ENCODE results near the gene SLC34A1.
"Not testable (repeated sequence)": the region's sequence is repeated elsewhere in the genome, so short reads cannot be mapped to it uniquely, and the experiment has no call there.

The SLC34A1 gene

DNA sequence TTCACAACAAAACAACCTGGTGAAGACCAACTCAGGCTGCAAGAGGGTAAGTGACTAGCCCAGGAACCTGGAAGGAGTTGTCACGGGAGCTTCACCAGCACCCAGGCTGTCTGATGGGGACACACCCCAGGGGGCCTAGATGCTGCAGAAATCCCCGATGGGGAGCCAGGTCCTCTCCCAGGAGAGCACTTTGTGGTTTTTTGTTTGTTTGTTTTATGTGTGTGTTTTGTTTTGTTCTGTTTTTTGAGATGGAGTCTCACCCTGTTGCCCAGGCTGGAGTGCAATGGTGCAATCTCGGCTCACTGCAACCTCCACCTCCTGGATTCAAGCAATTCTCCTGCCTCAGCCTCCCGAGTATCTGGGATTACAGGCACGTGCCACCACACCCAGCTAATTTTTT, 8.7 kb upstream of the SLC34A1 start:
- CTCF ChIA-PET = interaction anchor here (1.3 kb wide), 1 partner anchor 126 kb away, joined by 3 read pairs; no protein-coding TSS in a partner anchor
- POLR2A ChIA-PET; H3K36me3 ChIP-seq (ENCODE audit: control insufficient read depth in 2 of 2, insufficient read depth in 1 of 2, low read length in 2 of 2); H3K27ac ChIP-seq (ENCODE audit: extremely low read depth, low read depth, low read length); H3K4me1 ChIP-seq (ENCODE audit: control insufficient read depth, insufficient read depth, low read length); H3K9me3 ChIP-seq (ENCODE audit: control insufficient read depth, insufficient read depth, low read depth, low read length); H3K4me3 ChIP-seq (ENCODE audit: low read depth, low read length): not testable (repeated sequence)
- TF ChIP-seq GLIS1 (tag by site-specific recombination; IDR thresholded peaks at IDR 0.05) (peak; percentile 97), ZNF423 (tag by site-specific recombination; IDR thresholded peaks at IDR 0.05) (0 out of 2 replicates have a peak, but pooled peaks have one; percentile 33), ZIC2 (tag by site-specific recombination; IDR thresholded peaks at IDR 0.05) (peak; percentile 71)
- TF ChIP-seq, protein P1, sequence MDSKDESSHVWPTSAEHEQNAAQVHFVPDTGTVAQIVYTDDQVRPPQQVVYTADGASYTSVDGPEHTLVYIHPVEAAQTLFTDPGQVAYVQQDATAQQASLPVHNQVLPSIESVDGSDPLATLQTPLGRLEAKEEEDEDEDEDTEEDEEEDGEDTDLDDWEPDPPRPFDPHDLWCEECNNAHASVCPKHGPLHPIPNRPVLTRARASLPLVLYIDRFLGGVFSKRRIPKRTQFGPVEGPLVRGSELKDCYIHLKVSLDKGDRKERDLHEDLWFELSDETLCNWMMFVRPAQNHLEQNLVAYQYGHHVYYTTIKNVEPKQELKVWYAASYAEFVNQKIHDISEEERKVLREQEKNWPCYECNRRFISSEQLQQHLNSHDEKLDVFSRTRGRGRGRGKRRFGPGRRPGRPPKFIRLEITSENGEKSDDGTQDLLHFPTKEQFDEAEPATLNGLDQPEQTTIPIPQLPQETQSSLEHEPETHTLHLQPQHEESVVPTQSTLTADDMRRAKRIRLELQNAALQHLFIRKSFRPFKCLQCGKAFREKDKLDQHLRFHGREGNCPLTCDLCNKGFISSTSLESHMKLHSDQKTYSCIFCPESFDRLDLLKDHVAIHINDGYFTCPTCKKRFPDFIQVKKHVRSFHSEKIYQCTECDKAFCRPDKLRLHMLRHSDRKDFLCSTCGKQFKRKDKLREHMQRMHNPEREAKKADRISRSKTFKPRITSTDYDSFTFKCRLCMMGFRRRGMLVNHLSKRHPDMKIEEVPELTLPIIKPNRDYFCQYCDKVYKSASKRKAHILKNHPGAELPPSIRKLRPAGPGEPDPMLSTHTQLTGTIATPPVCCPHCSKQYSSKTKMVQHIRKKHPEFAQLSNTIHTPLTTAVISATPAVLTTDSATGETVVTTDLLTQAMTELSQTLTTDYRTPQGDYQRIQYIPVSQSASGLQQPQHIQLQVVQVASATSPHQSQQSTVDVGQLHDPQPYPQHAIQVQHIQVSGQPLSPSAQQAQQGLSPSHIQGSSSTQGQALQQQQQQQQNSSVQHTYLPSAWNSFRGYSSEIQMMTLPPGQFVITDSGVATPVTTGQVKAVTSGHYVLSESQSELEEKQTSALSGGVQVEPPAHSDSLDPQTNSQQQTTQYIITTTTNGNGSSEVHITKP (tag by site-specific recombination; IDR thresholded peaks at IDR 0.05) = peak; percentile 59

DNA sequence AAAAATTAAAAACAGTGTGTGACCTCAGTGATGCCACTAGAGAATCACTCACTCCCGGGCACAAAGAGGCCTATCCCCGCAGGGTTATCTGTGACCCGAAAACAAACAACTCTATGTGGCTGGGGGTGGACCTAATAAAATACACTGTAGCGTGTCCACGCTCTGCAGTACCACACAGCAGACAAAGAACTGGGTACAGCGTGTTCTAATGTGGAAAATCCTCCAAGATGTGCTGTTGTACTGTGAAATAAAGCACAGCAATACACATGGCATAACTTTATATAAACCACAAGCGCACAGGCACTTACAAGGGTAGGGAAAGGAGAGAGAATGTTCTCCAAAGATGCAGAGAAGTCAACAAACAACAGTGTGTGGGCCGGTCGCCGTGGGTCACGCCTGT, 8.1 kb upstream of the SLC34A1 start:
- Histone ChIP-seq H3K36me3 (ENCODE audit: control insufficient read depth in 2 of 2, insufficient read depth in 1 of 2, low read length in 2 of 2) (peaks cover 0 to 5% of the 10 kb centered on the region in 2 experiments; a peak in 1 of 3 replicates), H3K9me3 (ENCODE audit: control insufficient read depth, insufficient read depth, low read depth, low read length) (no peaks in the 10 kb centered on the region), H3K27ac (ENCODE audit: extremely low read depth, low read depth, low read length) (no peak overlapping the region), H3K4me1 (ENCODE audit: control insufficient read depth, insufficient read depth, low read length) (peaks cover 8% of the 10 kb centered on the region; the same call in 1 of the 2 replicates), H3K4me3 (ENCODE audit: low read depth, low read length) (no peak overlapping the region)
- CTCF ChIA-PET = interaction anchor here (0.6 kb wide), 1 partner anchor 58 kb away, joined by 6 read pairs; no protein-coding TSS in a partner anchor
- POLR2A ChIA-PET = no interaction called here
- TF ChIP-seq ZNF707 (tag by site-specific recombination; IDR thresholded peaks at IDR 0.05) (no peak), IKZF3 (tag by site-specific recombination; IDR thresholded peaks at IDR 0.05) (no peak), ZNF19 (tag by site-specific recombination; IDR thresholded peaks at IDR 0.05; ENCODE audit: low read depth) (no peak), ZNF76 (tag by site-specific recombination; IDR thresholded peaks at IDR 0.05; ENCODE audit: borderline replicate concordance, low read depth) (no peak), ZFP3 (tag by site-specific recombination; IDR thresholded peaks at IDR 0.05; ENCODE audit: low read depth) (no peak), ZNF157 (tag by site-specific recombination; IDR thresholded peaks at IDR 0.05) (no peak), ZNF202 (tag by site-specific recombination; IDR thresholded peaks at IDR 0.05; ENCODE audit: borderline replicate concordance) (no peak), ZNF366 (tag by site-specific recombination; conservative IDR thresholded peaks at IDR 0.05) (no peak), ZSCAN16 (tag by site-specific recombination; IDR thresholded peaks at IDR 0.05) (no peak)
- TF ChIP-seq, protein P2, sequence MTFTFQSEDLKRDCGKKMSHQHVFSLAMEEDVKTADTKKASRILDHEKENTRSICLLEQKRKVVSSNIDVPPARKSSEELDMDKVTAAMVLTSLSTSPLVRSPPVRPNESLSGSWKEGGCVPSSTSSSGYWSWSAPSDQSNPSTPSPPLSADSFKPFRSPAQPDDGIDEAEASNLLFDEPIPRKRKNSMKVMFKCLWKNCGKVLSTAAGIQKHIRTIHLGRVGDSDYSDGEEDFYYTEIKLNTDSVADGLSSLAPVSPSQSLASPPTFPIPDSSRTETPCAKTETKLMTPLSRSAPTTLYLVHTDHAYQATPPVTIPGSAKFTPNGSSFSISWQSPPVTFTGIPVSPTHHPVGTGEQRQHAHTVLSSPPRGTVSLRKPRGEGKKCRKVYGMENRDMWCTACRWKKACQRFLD (tag by site-specific recombination; IDR thresholded peaks at IDR 0.05) = no peak
- TF ChIP-seq, protein P3, sequence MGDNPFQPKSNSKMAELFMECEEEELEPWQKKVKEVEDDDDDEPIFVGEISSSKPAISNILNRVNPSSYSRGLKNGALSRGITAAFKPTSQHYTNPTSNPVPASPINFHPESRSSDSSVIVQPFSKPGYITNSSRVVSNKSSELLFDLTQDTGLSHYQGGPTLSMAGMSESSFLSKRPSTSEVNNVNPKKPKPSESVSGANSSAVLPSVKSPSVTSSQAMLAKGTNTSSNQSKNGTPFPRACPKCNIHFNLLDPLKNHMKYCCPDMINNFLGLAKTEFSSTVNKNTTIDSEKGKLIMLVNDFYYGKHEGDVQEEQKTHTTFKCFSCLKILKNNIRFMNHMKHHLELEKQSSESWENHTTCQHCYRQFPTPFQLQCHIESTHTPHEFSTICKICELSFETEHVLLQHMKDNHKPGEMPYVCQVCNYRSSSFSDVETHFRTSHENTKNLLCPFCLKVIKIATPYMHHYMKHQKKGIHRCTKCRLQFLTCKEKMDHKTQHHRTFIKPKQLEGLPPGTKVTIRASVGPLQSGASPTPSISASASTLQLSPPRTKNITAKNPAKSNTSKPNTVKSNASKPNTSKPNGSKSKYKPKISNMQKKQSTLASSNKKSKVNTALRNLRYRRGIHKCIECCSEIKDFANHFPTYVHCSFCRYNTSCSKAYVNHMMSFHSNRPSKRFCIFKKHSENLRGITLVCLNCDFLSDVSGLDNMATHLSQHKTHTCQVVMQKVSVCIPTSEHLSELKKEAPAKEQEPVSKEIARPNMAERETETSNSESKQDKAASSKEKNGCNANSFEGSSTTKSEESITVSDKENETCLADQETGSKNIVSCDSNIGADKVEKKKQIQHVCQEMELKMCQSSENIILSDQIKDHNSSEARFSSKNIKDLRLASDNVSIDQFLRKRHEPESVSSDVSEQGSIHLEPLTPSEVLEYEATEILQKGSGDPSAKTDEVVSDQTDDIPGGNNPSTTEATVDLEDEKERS (tag by site-specific recombination; IDR thresholded peaks at IDR 0.05) = no peak
- TF ChIP-seq, protein P4, sequence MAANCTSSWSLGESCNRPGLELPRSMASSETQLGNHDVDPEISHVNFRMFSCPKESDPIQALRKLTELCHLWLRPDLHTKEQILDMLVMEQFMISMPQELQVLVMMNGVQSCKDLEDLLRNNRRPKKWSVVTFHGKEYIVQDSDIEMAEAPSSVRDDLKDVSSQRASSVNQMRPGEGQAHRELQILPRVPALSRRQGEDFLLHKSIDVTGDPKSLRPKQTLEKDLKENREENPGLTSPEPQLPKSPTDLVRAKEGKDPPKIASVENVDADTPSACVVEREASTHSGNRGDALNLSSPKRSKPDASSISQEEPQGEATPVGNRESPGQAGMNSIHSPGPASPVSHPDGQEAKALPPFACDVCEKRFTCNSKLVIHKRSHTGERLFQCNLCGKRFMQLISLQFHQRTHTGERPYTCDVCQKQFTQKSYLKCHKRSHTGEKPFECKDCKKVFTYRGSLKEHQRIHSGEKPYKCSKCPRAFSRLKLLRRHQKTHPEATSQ (tag by site-specific recombination; IDR thresholded peaks at IDR 0.05) = no peak
- TF ChIP-seq, protein P5, sequence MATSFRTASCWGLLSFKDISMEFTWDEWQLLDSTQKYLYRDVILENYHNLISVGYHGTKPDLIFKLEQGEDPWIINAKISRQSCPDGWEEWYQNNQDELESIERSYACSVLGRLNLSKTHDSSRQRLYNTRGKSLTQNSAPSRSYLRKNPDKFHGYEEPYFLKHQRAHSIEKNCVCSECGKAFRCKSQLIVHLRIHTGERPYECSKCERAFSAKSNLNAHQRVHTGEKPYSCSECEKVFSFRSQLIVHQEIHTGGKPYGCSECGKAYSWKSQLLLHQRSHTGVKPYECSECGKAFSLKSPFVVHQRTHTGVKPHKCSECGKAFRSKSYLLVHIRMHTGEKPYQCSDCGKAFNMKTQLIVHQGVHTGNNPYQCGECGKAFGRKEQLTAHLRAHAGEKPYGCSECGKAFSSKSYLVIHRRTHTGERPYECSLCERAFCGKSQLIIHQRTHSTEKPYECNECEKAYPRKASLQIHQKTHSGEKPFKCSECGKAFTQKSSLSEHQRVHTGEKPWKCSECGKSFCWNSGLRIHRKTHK (tag by site-specific recombination; IDR thresholded peaks at IDR 0.05) = no peak

Measured in HEK293 (cell line).